H9 (cell line): ENCODE data around the gene SRP9. TPM values are rescaled to one million over a fixed set of nuclear protein-coding genes. Genes with fewer than 3 reads are reported as not detected.
"Not testable (repeated sequence)": the region's sequence is repeated elsewhere in the genome, so short reads cannot be mapped to it uniquely, and the experiment has no call there.

Experiments used
- DNase-seq: peaks from one replicate; pipeline ENCODE4 v3.0.0-alpha.2; 2017
- H2AFZ ChIP-seq: one replicate; pipeline ENCODE4 v1.6.1; 2013; ENCODE audit warnings: mild to moderate bottlenecking, low read length, control low read depth, moderate library complexity
- H2AK5ac ChIP-seq: 2 replicates; pipeline ENCODE4 v1.6.1; 2013; ENCODE audit warnings: low read length, control low read depth, mixed read lengths; ENCODE audit not compliant: insufficient read length
- H2BK120ac ChIP-seq: one replicate; pipeline ENCODE4 v1.6.1; 2013; ENCODE audit warnings: low read depth, mild to moderate bottlenecking, low read length, control low read depth, inconsistent platforms; ENCODE audit not compliant: poor library complexity, severe bottlenecking
- H2BK12ac ChIP-seq: 2 replicates; pipeline ENCODE4 v1.6.1; 2013; ENCODE audit warnings: low read length, control low read depth, mixed read lengths, low read depth; ENCODE audit not compliant: insufficient read length
- H2BK15ac ChIP-seq: 2 replicates; pipeline ENCODE4 v1.6.1; 2013; ENCODE audit warnings: low read depth, low read length, control low read depth
- H2BK20ac ChIP-seq: one replicate; pipeline ENCODE4 v1.6.1; 2013; ENCODE audit warnings: low read depth, mild to moderate bottlenecking, low read length, control low read depth, inconsistent platforms; ENCODE audit not compliant: poor library complexity, severe bottlenecking
- H2BK5ac ChIP-seq: 2 replicates; pipeline ENCODE4 v1.6.1; 2013; ENCODE audit warnings: low read length, control low read depth, mixed read lengths; ENCODE audit not compliant: insufficient read length
- H3K14ac ChIP-seq: 2 replicates; pipeline ENCODE4 v1.6.1; 2013; ENCODE audit warnings: low read length, control low read depth; ENCODE audit not compliant: insufficient read depth
- H3K18ac ChIP-seq: 2 replicates; pipeline ENCODE4 v1.6.1; 2013; ENCODE audit warnings: low read depth, mild to moderate bottlenecking, mixed read lengths, low read length, control low read depth; ENCODE audit not compliant: insufficient read length
- H3K23ac ChIP-seq: 2 replicates; pipeline ENCODE4 v1.6.1; 2013; ENCODE audit warnings: low read length, control low read depth, mixed read lengths, low read depth; ENCODE audit not compliant: insufficient read length
- H3K23me2 ChIP-seq: 2 replicates; pipeline ENCODE4 v1.6.1; 2013; ENCODE audit warnings: low read depth, mild to moderate bottlenecking, mixed read lengths, low read length, control low read depth; ENCODE audit not compliant: insufficient read length, poor library complexity, severe bottlenecking
- H3K27ac ChIP-seq: 2 replicates; pipeline ENCODE4 v1.5.1; 2013; ENCODE audit warnings: low read length, control low read depth, mixed read lengths, low read depth; ENCODE audit not compliant: insufficient read length
- H3K27me3 ChIP-seq: 2 replicates; pipeline ENCODE4 v1.6.1; 2013; ENCODE audit warnings: low read length, control low read depth, inconsistent platforms; ENCODE audit not compliant: insufficient read depth
- H3K4ac ChIP-seq: 2 replicates; pipeline ENCODE4 v1.6.1; 2013; ENCODE audit warnings: low read depth, mild to moderate bottlenecking, control low read depth, inconsistent platforms, low read length, moderate library complexity
- H3K4me1 ChIP-seq: 2 replicates; pipeline ENCODE4 v1.6.1; 2013; ENCODE audit warnings: low read length, control low read depth, inconsistent platforms; ENCODE audit not compliant: insufficient read depth
- H3K4me2 ChIP-seq: 2 replicates; pipeline ENCODE4 v1.6.1; 2013; ENCODE audit warnings: low read length, control low read depth, mixed read lengths; ENCODE audit not compliant: insufficient read length, insufficient read depth
- H3K56ac ChIP-seq: 2 replicates; pipeline ENCODE4 v1.6.1; 2013; ENCODE audit warnings: low read depth, mild to moderate bottlenecking, mixed read lengths, low read length, control low read depth; ENCODE audit not compliant: insufficient read length
- H3K79me1 ChIP-seq: 2 replicates; pipeline ENCODE4 v1.6.1; 2013; ENCODE audit warnings: low read depth, mild to moderate bottlenecking, moderate library complexity, low read length, control low read depth, inconsistent platforms; ENCODE audit not compliant: insufficient read depth, poor library complexity, severe bottlenecking
- H3K79me2 ChIP-seq: 2 replicates; pipeline ENCODE4 v1.6.1; 2013; ENCODE audit warnings: low read length, control low read depth, inconsistent platforms; ENCODE audit not compliant: insufficient read depth
- H3K9ac ChIP-seq: 2 replicates; pipeline ENCODE4 v1.6.1; 2013; ENCODE audit warnings: low read length, control low read depth, mixed read lengths; ENCODE audit not compliant: insufficient read length; ENCODE audit errors: extremely low read depth
- H3K9me3 ChIP-seq: one replicate; pipeline ENCODE4 v1.6.1; 2013; ENCODE audit warnings: low read depth, low read length, inconsistent platforms; ENCODE audit not compliant: control insufficient read depth
- H3T11ph ChIP-seq: one replicate; pipeline ENCODE4 v1.6.1; 2013; ENCODE audit warnings: mild to moderate bottlenecking, low read length, control low read depth, inconsistent platforms
- H4K20me1 ChIP-seq: one replicate; pipeline ENCODE4 v1.6.1; 2013; ENCODE audit not compliant: control insufficient read depth, insufficient read length, insufficient read depth
- H4K5ac ChIP-seq: 2 replicates; pipeline ENCODE4 v1.6.1; 2013; ENCODE audit warnings: low read depth, mild to moderate bottlenecking, mixed read lengths, low read length, control low read depth; ENCODE audit not compliant: insufficient read length
- H4K8ac ChIP-seq: replicated peaks from 2 replicates; pipeline ENCODE4 v1.6.1; 2013; ENCODE audit warnings: low read length, control low read depth, mixed read lengths, low read depth; ENCODE audit not compliant: insufficient read length
- H4K91ac ChIP-seq: 2 replicates; pipeline ENCODE4 v1.6.1; 2013; ENCODE audit warnings: low read depth, mild to moderate bottlenecking, moderate library complexity, mixed read lengths, low read length, control low read depth; ENCODE audit not compliant: insufficient read length
- H3K27ac Mint-ChIP-seq, 3 experiments: 2 replicates in 2 of 3; 3 replicates in 1 of 3; pipeline ENCODE4 v1.8.0; 2020 to 2021; ENCODE audit warnings: mixed read lengths in 3 of 3, mild to moderate bottlenecking in 1 of 3, moderate library complexity in 1 of 3
- H3K27me3 Mint-ChIP-seq: 2 replicates; pipeline ENCODE4 v1.8.0; 2021; ENCODE audit warnings: low read depth, mild to moderate bottlenecking, moderate library complexity, mixed read lengths
- H3K36me3 Mint-ChIP-seq, 3 experiments: 2 replicates in 2 of 3; 3 replicates in 1 of 3; pipeline ENCODE4 v1.8.0; 2020 to 2021; ENCODE audit warnings: low read depth in 3 of 3, mixed read lengths in 3 of 3; ENCODE audit not compliant: insufficient read depth in 1 of 3
- H3K4me1 Mint-ChIP-seq, 2 experiments: 2 replicates each; pipeline ENCODE4 v1.8.0; 2020; ENCODE audit warnings: mixed read lengths in 2 of 2
- H3K4me3 Mint-ChIP-seq, 2 experiments: 2 replicates in 1 of 2; 3 replicates in 1 of 2; pipeline ENCODE4 v1.8.0; 2020 to 2021; ENCODE audit warnings: mild to moderate bottlenecking in 2 of 2, mixed read lengths in 2 of 2, moderate library complexity in 1 of 2
- H3K9me3 Mint-ChIP-seq, 2 experiments: 2 replicates in 1 of 2; 3 replicates in 1 of 2; pipeline ENCODE4 v1.8.0; 2020; ENCODE audit warnings: mild to moderate bottlenecking in 2 of 2, mixed read lengths in 2 of 2, moderate library complexity in 1 of 2
- WGBS: extraction: QIAGEN DNeasy Blood & Tissue Kit; methylation state at CpG from one replicate; pipeline ENCODE4 v1.1.7; 2013; ENCODE audit warnings: missing lambda C conversion rate, low lambda C conversion rate, mixed read lengths; ENCODE audit not compliant: insufficient read length; ENCODE audit errors: extremely low coverage; 5-methylcytosine and 5-hydroxymethylcytosine counted together
- total RNA-seq: library from RNA; stranded (reverse); gene quantifications from 2 replicates; pipeline ENCODE4 v1.2.1, GENCODE V29; 2021
- TF ChIP-seq, protein P1 (sequence below): fragments of 200-600 bp; sonication (generic); conservative IDR thresholded peaks from 3 replicates; pipeline ENCODE4 v1.8.0; 2021; ENCODE audit warnings: antibody characterized with exemption, mild to moderate bottlenecking

The SRP9 gene
- total RNA-seq, 1 experiment from 2014 or later: 403 TPM

DNA sequence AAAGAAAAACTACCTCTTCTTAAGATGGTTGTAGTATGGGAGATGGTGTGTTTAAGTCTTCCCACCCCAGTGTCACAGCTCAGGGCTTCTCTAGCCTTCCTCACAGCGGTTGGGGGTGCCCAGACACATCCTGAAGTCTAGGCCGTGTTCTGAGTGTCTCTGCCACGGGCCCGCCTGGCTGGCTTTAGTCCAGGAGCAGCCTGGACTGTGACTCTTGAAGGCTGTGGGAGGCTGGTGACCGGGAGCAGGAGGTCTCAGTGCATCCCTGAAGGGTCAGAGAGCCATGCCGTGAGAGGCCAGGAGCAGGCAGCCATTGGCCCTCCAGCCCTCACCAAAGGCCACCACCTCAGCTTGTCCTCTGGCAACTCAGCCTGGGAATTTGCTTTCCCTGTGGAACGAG lies 36.8 kb downstream of the SRP9 start:
- TF ChIP-seq, protein P1, sequence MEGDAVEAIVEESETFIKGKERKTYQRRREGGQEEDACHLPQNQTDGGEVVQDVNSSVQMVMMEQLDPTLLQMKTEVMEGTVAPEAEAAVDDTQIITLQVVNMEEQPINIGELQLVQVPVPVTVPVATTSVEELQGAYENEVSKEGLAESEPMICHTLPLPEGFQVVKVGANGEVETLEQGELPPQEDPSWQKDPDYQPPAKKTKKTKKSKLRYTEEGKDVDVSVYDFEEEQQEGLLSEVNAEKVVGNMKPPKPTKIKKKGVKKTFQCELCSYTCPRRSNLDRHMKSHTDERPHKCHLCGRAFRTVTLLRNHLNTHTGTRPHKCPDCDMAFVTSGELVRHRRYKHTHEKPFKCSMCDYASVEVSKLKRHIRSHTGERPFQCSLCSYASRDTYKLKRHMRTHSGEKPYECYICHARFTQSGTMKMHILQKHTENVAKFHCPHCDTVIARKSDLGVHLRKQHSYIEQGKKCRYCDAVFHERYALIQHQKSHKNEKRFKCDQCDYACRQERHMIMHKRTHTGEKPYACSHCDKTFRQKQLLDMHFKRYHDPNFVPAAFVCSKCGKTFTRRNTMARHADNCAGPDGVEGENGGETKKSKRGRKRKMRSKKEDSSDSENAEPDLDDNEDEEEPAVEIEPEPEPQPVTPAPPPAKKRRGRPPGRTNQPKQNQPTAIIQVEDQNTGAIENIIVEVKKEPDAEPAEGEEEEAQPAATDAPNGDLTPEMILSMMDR: no peak
- Mint-ChIP-seq H3K27me3 (peaks cover 3% of the 10 kb centered on the region), H3K27ac (no peak overlapping the region), H3K4me1 (peaks cover 51 to 59% of the 10 kb centered on the region in 2 experiments), H3K9me3 (no peaks in the 10 kb centered on the region; a peak in 1 of 5 replicates), H3K4me3 (no peak overlapping the region), H3K36me3 (peaks cover 0 to 5% (median 4%) of the 10 kb centered on the region in 3 experiments; a peak in 3 of 7 replicates)
- no peak overlapping the region for H3K4ac ChIP-seq
- H3K23ac ChIP-seq: no peak overlapping the region
- no peak overlapping the region for H2BK120ac ChIP-seq
- H2AFZ ChIP-seq: no peak overlapping the region
- H4K5ac ChIP-seq: no peak overlapping the region
- H3K27me3 ChIP-seq: no peaks in the 10 kb centered on the region
- no peaks in the 10 kb centered on the region for H3K9me3 ChIP-seq
- H2BK15ac ChIP-seq: no peak overlapping the region
- peaks cover 1% of the 10 kb centered on the region; the same call in 1 of the 2 replicates for H3K79me2 ChIP-seq
- H2AK5ac ChIP-seq: no peak overlapping the region
- H4K91ac ChIP-seq: no peak overlapping the region
- WGBS: no CpG with 5 or more reads among the region's 7 CpGs
- H3K79me1 ChIP-seq: no peaks in the 10 kb centered on the region
- H4K20me1 ChIP-seq: no peaks in the 10 kb centered on the region
- H3K18ac ChIP-seq: no peak overlapping the region
- H3K56ac ChIP-seq: no peak overlapping the region
- no peak for DNase-seq
- no peak overlapping the region for H3K27ac ChIP-seq
- H3K23me2 ChIP-seq: no peaks in the 10 kb centered on the region
- no peak overlapping the region for H3T11ph ChIP-seq
- H3K9ac ChIP-seq: no peak overlapping the region
- no peak overlapping the region for H2BK12ac ChIP-seq
- no peak overlapping the region for H3K14ac ChIP-seq
- H3K4me1 ChIP-seq: peaks cover 14% of the 10 kb centered on the region
- H4K8ac ChIP-seq: no peak overlapping the region
- H2BK5ac ChIP-seq: no peak overlapping the region
- no peak overlapping the region for H2BK20ac ChIP-seq
- no peak overlapping the region for H3K4me2 ChIP-seq

DNA sequence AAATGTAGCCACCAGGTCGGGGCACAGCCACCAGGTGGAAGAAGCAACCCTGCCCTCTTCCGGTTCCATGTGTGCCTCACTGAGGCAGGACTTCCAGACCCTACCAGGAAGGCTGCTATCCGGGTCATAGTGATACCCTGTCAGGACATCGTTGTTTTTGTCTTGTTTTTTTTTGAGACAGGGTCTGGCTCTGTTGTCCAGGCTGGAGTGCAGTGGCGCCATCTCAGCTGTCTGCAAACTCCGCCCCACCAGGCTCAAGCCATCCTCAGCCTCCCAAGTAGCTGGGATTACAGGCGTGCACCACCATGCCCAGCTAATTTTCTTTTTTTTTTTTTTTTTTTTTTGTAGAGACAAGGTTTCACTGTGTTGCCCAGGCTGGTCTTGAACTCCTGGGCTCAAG lies 37.5 kb downstream of the SRP9 start:
- not testable (repeated sequence) for H3K27ac Mint-ChIP-seq, DNase-seq, H3K4ac ChIP-seq, H2BK120ac ChIP-seq, H3K18ac ChIP-seq, H3K36me3 Mint-ChIP-seq, H4K8ac ChIP-seq, H4K20me1 ChIP-seq, H2AK5ac ChIP-seq, H4K91ac ChIP-seq, H3T11ph ChIP-seq, H3K79me2 ChIP-seq, H2BK5ac ChIP-seq, H3K4me2 ChIP-seq, H3K14ac ChIP-seq, H3K23ac ChIP-seq, H3K9me3 Mint-ChIP-seq, H3K4me3 Mint-ChIP-seq, H3K27ac ChIP-seq, H3K9me3 ChIP-seq, H3K9ac ChIP-seq, H3K27me3 Mint-ChIP-seq, H2BK15ac ChIP-seq, H3K23me2 ChIP-seq, H3K79me1 ChIP-seq, H2BK20ac ChIP-seq, H3K56ac ChIP-seq, H4K5ac ChIP-seq, H3K27me3 ChIP-seq, H2AFZ ChIP-seq, H2BK12ac ChIP-seq
- H3K4me1 Mint-ChIP-seq: peaks cover 51 to 59% of the 10 kb centered on the region in 2 experiments
- H3K4me1 ChIP-seq: peaks cover 14% of the 10 kb centered on the region
- no CpG with 5 or more reads among the region's 7 CpGs for WGBS
